Left lobe of liver (tissue), 2 donors: Measurements from ENCODE around the gene BIRC5. TPM values are rescaled to one million over a fixed set of nuclear protein-coding genes. Genes with fewer than 3 reads are reported as not detected.
"Not testable (repeated sequence)": the region's sequence is repeated elsewhere in the genome, so short reads cannot be mapped to it uniquely, and the experiment has no call there.

Experiments
- ATAC-seq: fragments of 200-7000 bp; cut with Tn5 transposase; one replicate; pipeline ENCODE4 v1.9.1; 2020; ENCODE audit warnings: mild to moderate bottlenecking, moderate library complexity
- DNase-seq: peaks from one replicate; pipeline ENCODE4 v3.0.0-alpha.2; 2020; ENCODE audit warnings: low spot score
- total RNA-seq: library from RNA; stranded (reverse); gene quantifications from one replicate; pipeline ENCODE4 v1.2.1, GENCODE V29; 2021
- donor health status: DM: no; HTN: no; CAD: no; lungs with moderate emphysema.
- donor health status: DM: no; HTN: yes; CAD: no.

Gene BIRC5
- total RNA-seq, result 0.88 TPM

DNA sequence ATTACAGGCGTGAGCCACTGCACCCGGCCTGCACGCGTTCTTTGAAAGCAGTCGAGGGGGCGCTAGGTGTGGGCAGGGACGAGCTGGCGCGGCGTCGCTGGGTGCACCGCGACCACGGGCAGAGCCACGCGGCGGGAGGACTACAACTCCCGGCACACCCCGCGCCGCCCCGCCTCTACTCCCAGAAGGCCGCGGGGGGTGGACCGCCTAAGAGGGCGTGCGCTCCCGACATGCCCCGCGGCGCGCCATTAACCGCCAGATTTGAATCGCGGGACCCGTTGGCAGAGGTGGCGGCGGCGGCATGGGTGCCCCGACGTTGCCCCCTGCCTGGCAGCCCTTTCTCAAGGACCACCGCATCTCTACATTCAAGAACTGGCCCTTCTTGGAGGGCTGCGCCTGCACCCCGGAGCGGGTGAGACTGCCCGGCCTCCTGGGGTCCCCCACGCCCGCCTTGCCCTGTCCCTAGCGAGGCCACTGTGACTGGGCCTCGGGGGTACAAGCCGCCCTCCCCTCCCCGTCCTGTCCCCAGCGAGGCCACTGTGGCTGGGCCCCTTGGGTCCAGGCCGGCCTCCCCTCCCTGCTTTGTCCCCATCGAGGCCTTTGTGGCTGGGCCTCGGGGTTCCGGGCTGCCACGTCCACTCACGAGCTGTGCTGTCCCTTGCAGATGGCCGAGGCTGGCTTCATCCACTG lies at the start of gene BIRC5:
BIRC5 (plus strand) TSS at position 238 of the 690 bp plus-strand sequence; CDS start at position 302, 64 bp downstream.
- DNase-seq (peak; percentile 87), ATAC-seq (peak; percentile 99)

DNA sequence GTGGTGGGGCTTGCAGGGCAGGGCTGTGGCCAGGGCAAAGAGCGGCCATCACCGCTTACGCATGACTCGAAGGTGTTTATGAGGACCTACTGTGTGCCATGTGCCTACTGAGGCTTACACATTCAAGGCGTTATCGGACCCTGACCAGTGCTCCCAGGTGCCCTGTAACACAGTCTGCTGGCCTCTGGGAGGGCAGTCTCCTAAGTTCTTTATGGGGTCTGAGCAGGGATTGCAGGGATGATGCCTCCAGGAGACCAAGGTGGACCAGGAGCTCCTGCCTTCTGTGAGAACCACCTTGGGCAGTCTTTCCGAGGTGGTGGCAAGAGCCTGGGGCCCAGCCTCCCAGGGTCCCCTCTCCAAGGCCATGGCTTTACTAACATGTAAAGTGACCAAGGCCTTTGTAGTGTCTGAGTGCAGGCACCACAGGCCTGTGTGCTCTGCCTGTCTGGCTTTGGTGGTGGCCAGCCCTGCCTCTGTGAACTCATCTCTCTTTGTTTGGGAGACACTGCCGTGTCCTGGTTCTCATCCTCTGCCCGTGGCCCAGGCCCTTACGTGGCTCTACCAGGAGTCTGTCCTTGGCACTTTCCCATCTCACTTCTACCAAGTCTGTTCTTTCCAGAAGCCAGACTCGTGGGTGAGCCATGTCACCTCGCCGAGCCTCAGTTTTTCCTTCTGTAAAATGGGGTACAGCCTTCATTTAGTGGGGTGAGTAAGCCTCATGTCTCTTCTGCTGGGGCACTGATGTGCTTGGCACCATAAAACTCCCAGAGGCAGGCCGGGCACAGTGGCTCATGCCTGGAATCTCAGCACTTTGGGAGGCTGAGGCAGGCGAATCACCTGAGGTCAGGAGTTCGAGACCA lies 49.1 kb upstream of the BIRC5 start:
- DNase-seq (no peak), ATAC-seq (no peak)

DNA sequence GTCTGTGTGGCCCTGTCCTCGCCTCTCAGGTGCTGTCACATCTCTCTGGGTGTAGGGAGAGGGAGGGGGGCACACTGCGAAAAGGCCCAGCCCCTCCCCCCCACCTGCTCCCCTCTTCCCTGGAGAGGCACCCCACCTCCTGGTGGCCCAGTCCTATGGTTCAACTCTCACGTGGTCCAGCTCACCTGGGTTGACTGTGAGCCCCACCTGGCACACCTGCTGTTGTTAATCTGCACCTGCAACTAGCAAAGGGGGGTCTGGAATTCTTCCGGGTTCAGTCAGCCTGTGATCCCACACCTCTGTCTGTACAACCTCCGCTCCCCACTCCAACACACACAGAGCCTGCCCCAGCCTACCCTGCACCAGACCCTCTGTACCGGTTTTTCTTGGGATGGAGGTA lies 47.6 kb upstream of the BIRC5 start:
- ATAC-seq (no peak), DNase-seq (no peak)

DNA sequence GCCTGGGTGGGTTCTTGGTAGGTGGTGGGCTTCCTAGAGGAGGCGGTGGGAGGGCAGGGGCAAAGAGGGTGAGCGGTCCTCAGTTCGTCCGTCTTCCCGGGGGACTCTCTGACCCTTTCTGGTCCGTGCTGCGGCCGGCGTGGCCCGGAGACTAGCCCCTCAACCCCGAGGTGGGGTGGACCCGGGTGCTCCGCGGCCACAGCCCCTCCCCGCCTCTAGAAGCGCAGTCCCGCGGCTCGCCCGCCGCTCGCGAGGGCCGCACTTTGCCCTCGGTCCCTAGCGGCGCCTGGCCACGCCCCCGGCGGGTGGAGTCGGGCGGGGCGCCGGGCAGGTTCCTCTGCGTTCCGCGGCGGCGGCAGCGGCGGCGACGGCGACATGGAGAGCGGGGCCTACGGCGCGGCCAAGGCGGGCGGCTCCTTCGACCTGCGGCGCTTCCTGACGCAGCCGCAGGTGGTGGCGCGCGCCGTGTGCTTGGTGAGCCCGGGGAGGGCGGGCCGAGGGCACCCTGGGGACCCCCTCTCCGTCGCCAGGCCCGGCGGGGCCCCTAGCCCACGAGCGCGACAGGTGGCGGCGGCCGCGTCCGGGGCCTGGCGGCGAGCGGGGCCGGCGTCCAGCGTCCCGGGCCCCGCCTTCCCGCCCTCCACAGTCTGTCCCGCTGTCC lies 45.7 kb upstream of the BIRC5 start, which contains the start of gene SYNGR2:
SYNGR2 (plus strand) TSS at position 340 of the 661 bp plus-strand sequence; CDS start at position 376, 36 bp downstream.
- DNase-seq (peak; percentile 89), ATAC-seq (peak; percentile 90)

DNA sequence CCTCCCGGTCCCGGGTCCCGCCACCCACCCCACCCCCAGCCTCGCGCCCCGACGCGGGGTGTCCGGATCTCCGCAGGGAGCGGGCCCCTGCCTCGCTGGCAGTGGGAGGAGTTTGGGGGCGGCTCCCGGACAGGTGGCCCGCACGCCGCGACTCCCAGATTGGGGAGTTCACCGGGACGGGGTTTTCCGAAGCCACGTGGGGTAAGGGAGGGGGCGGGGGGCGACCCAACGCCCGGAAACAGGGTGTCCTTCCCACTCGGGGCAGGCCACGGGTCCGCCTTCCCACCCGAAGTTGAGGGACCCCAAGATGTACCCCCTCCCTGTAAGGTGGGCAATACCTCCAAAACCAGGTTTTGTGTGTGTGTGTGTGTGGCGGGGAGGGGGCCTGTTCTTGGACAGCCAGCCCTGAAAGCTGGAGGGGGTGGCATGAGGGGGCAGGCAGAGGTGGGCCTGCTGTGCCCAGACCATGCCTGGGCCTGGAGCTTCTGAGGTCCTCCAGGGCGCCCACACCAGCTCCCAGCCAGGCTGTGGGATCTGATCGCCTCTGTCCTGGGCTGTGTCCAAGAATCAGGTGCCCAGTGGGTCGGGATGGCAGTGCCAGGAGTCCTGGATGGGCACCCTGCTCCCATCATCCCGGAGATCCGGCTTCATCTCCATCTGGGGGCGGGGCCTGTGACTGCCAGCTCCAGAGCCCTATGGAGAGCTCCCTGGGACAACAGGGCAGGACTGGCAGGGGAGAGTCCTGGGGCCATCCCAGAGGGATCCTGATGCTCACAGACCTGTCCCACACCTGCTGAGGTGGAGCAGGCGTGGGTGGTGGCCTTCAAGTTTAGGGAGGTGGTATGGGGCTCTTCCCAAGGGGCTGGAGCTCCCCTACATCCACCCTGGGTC lies 44.9 kb upstream of the BIRC5 start:
- DNase-seq, result peak; percentile 69
- peak; percentile 64 for ATAC-seq

DNA sequence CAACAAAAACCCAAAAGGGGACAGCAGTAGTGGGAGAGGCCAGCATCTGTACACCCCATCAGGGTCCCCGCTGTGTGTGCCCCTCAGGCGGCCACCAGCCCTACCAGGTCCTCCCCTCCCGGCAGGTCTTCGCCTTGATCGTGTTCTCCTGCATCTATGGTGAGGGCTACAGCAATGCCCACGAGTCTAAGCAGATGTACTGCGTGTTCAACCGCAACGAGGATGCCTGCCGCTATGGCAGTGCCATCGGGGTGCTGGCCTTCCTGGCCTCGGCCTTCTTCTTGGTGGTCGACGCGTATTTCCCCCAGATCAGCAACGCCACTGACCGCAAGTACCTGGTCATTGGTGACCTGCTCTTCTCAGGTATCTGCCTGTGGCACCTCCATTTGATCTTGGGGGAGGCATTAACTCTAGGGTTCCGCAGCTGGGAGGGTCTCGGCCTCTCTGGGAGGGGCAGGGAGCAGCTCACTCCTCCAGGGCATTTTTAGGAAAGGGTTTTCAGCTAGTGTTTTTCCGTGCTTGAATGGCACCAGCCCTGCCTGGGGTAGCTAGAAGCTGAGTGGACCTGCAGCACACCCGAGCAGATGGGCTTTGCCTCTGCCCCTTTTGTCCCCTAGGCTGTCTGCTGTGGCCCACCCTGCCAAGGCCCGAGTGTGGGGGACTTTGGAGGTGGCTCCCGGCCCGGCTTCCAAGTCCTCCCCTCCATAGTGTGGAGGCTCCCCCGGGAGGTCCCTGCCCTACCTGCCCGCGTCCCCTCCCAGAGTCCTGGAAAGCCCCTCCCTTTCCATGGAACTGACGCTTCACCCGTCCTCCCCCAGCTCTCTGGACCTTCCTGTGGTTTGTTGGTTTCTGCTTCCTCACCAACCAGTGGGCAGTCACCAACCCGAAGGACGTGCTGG lies 43.1 kb upstream of the BIRC5 start:
- DNase-seq (no peak), ATAC-seq (no peak)

DNA sequence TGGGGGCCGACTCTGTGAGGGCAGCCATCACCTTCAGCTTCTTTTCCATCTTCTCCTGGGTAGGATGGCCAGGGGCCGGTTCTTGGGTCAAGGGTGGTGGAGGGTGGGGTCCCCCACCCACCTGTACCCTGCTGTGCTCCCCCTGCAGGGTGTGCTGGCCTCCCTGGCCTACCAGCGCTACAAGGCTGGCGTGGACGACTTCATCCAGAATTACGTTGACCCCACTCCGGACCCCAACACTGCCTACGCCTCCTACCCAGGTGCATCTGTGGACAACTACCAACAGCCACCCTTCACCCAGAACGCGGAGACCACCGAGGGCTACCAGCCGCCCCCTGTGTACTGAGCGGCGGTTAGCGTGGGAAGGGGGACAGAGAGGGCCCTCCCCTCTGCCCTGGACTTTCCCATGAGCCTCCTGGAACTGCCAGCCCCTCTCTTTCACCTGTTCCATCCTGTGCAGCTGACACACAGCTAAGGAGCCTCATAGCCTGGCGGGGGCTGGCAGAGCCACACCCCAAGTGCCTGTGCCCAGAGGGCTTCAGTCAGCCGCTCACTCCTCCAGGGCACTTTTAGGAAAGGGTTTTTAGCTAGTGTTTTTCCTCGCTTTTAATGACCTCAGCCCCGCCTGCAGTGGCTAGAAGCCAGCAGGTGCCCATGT lies 42.3 kb upstream of the BIRC5 start:
- not testable (repeated sequence) for ATAC-seq, DNase-seq

DNA sequence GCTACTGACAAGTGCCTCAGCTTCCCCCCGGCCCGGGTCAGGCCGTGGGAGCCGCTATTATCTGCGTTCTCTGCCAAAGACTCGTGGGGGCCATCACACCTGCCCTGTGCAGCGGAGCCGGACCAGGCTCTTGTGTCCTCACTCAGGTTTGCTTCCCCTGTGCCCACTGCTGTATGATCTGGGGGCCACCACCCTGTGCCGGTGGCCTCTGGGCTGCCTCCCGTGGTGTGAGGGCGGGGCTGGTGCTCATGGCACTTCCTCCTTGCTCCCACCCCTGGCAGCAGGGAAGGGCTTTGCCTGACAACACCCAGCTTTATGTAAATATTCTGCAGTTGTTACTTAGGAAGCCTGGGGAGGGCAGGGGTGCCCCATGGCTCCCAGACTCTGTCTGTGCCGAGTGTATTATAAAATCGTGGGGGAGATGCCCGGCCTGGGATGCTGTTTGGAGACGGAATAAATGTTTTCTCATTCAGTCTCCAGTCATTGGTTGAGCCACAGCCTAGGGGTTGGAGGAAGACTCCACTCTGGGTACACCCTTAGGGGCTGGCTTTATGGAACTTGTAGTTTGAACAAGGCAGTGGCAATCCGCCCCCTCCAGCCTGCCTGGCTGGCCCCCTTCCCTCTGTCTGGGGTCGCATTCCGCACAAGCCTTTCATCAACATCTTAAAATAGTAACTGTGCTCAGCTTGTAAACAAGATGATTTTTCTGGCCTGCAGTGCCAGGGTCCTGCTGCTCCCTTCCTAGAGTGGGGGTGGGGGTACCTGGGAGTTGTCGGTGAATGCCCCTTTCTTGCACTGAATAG lies 41.6 kb upstream of the BIRC5 start:
- ATAC-seq (no peak), DNase-seq (no peak)

DNA sequence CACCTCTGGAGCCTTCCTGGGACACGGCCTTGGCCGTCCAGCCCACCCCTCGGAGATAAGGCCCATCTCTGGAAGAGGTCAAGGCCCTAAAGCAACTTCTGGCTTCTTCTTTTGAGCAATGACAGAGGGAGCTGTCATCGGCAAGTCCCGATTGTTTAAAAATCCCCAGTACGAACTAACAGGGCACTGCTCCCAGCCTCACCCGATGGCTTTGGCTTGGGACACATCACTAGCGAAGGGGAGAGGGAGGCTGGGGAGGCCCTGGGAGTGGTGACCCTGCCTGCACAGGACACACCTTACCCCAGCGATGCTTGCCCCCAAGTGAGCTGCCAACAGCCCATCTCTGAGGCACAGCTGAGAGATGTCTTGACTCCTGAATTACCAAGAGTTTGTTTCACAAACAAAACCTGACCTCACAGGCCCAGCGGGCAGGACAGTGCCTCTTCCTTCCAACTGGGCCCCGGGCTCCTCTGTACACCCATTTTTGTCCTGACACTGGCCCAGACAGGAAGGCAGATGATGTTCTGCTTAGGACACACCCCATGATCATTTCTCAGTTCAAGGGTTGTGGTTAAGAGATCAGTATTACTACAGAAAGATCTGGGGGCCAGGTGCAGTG lies 40.8 kb upstream of the BIRC5 start:
- ATAC-seq, result no peak
- DNase-seq, result no peak

DNA sequence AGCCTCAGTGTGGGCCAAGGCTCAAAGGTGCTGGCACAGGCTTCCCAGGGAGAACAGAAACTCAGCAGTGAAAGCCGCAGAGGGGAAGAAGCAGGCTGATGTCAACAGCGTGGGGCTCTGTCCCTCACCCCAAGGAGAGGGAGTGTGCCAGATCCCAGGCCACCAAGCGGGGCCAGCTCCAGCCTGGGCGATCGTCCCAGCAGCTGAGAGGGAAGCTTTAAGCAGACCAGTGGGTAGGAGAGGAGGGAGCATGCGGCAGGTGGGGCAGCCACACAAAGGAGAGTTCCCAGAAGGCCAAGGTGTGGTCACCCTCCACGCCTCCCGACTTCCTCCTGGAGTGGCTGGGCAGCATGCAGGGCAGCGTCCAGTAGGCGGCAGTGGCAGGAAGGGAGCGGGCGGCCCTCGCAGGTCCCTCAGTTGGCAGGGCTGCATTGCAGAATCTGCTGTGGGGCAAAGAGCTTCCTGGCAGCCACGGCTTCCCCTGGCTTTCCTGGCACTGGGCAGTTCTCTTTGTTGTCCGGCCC lies 39.6 kb upstream of the BIRC5 start:
- peak; percentile 85 for ATAC-seq

DNA sequence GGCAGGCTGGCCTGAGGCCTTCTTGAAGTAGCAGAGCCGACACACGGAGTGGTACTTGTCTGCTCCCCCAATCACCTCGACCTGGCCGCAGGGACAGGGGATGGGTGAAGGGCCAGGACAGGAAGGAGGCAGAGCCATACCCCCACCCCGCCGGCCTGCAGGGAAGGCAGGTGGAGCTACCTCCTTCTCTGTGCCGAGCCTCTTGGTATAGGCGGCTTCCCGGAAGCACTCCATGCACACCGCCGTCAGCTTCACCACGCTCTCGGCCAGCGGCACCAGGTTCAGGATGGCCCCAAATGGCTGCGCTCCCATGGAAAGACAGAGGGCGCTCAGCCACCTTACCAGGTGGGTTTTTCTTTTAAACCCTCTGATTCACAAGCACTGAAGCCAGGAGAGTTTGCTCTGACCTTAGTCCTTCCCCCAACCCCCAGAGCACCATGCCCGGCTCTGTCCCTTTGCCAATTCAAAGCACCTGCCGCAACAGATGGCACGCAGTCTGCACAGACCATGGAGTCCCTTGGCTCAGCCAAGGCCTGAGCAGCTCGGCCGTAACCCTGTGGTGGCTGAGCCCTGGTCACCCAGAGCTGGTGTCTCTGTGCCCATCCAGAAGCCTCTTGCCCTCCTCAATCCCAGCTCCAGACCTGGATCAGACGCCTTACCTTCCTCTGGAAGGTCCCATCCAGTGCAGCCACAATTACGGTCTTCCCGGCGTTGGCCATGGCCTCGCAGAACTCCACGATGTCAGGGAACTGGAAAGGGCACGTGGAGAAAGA lies 39.0 kb upstream of the BIRC5 start:
- ATAC-seq (peak; percentile 75), DNase-seq (peak; percentile 91)

More for the DNA sequence above, 39.6 kb upstream of the BIRC5 start:
- peak; percentile 94 for DNase-seq

DNA sequence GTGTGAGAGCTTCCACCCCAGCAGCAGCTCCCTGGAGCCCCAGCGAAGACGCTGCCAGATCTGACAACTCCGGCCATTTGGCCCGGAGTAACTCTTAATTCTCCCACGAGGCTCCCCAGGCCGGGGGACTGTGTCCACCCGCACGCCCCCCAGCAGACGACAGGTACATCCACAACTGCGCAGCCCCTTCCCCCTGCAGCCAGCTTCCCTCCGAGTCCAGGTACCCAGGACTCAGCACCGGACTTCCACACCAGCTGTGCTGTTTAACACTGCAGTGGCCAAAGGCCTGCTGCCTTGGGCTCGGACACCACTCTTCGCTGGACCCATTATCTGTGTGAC lies 38.4 kb upstream of the BIRC5 start:
- ATAC-seq (no peak), DNase-seq (no peak)

DNA sequence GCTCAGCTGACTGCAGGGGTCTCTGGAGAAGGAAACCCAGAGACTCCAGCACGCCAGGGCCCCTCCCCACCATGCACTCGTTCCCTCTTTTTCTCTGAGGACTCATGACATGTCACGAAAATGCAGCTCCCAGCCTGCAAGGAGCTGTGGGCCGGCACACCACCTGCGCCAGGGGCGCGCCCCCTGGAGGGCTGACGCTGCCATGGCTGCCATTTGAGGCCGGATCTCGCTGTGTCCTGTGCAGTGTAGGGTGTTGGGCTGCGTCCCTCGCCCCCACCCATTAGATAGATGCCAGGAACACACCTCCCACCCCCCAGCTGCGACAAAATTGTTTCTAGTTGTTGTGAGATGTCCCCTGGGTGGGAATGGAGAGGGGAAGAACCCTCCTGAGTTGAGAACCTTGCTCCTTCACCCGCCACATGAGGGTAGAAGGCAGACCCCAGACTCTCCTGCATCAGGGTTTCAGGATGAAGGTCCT lies 37.5 kb upstream of the BIRC5 start:
- ATAC-seq, result no peak
- no peak for DNase-seq

DNA sequence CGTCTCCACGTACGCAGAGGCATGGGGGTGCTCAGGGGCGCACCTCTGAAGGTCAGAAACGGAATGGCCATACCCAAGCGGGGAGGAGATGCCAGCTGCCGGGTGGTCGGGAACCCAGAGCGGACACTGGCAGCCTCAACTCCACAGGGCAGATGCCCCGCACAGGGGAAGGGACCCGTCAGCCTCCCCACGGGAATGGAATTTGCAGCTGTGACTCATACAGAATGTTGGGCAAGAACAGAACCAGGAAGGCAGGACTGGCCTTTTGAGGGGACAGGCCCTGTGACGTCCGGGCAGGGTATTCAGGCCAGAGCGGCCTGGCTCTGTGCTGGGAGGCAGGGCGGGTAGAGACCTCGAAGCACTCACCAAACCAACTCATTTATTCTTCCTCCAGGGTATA lies 34.7 kb upstream of the BIRC5 start:
- DNase-seq (no peak), ATAC-seq (no peak)

DNA sequence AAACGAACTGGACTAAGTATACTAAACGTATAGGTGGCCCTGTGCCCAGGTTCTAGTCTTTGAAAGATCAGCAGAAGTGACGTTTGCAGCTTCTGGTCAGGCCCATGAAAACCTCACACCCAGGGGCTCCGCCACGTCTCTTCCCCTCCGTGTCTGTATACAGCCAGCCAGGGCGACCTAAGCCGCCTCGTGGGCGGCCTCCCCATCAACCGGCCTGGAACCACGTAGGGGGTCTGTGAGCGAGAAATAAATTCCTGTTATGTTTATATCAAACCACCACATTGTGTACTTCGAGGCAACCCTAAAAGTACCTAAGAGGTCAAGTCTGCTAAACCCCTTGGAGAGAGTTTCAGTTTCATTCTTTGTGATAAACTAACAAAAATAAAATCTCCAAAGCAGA lies 34.0 kb upstream of the BIRC5 start:
- DNase-seq (no peak), ATAC-seq (no peak)

DNA sequence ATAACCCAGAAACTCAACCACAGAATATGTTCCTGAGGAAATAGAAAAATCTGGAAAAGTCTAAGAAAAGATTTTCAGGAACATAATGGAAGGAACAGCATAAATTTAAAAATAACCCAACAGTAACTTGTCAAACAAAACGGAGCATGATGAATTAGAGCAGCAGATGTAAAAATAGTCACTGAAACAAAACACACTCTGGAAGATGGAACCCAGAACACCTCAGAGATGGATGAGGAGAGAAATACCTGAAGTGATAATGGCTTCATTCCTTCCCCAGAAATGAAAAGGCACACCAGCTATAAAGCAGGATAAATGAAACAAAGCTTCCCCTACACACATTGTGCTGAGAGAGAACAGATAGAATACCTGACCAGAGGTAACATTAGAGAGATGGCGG lies 33.5 kb upstream of the BIRC5 start:
- ATAC-seq (no peak), DNase-seq (no peak)

DNA sequence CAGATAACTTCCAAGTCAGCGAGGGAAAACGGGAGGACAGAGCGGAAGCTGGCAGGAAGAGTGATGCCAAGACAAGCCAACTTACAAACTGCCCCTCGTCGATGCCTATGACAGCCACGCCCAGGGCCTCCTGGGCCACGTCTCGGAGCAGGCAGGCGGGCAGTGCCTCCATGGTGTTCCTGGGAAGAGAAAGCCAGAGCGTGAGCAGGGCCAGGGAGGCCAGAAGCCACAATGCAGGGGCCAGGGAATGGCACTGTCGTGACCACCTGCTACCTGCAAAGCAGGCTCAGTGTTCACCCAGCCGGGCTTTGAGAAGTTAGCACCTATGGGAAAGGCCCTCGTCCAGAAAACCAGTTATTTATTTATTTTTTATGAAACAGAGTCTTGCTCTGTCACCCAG lies 31.5 kb upstream of the BIRC5 start:
- DNase-seq (no peak), ATAC-seq (no peak)
